ENCODE measurements around the gene MAP3K7. TPM values are rescaled to one million over a fixed set of nuclear protein-coding genes. Genes with fewer than 3 reads are reported as not detected.

The MAP3K7 gene
- total RNA-seq, 3 donors from 2014 or later (not counting 1 experiment from before 2014, with no cell fraction given): 17.5 to 30.2 (median 27.5) TPM

DNA sequence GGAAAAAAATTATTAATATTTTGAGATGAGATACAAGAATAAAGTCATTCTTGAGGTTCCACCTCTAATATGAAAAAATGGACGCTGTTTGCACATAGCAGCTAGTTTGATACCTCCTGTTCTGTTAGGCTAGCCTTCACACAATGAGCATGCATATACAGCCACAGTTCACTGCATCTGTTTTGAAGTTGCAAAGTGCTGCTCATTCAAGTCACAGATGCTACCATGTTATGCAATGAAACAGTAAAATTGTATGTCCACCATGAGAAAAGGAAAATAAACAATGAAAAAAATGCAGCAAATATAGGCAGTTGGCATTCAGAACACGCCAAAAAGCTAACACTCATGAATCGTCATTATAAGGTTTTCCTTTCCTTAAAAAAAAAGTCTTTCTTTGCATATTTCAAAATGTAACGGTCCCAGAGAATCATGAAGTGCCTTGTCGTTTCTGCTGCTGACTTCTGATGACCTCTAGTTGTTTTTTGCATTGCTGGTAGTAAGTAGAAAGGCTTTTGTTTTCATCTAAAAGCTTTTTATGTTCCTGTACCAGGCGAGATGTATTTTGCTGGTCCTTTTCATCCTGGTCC is 70.7 kb downstream of the MAP3K7 start:
- H3K4me1 Mint-ChIP-seq: no peaks in the 10 kb centered on the region
- H3K27ac Mint-ChIP-seq: no peak overlapping the region
- Histone ChIP-seq H3K9me3 (ENCODE audit: control insufficient read depth, insufficient read depth, low read length) (no peaks in the 10 kb centered on the region), H3K36me3 (ENCODE audit: control insufficient read depth, insufficient read depth, low read length) (peaks cover 67% of the 10 kb centered on the region), H3K27ac (ENCODE audit: low read length) (no peak overlapping the region), H3K27me3 (ENCODE audit: control insufficient read depth, insufficient read depth, low read length) (no peaks in the 10 kb centered on the region), H3K4me1 (ENCODE audit: control insufficient read depth, insufficient read depth, low read length) (no peaks in the 10 kb centered on the region), H3K4me3 (ENCODE audit: low read length) (no peak overlapping the region)
- intact Hi-C loops (cut with micrococcal nuclease): no loop called here
- WGBS (ENCODE audit: insufficient coverage): 98% methylated on average over 5 of the region's 6 CpGs
- no peak for ATAC-seq
- no peaks in the 10 kb centered on the region for H3K9me3 Mint-ChIP-seq
- TF ChIP-seq, protein P1, sequence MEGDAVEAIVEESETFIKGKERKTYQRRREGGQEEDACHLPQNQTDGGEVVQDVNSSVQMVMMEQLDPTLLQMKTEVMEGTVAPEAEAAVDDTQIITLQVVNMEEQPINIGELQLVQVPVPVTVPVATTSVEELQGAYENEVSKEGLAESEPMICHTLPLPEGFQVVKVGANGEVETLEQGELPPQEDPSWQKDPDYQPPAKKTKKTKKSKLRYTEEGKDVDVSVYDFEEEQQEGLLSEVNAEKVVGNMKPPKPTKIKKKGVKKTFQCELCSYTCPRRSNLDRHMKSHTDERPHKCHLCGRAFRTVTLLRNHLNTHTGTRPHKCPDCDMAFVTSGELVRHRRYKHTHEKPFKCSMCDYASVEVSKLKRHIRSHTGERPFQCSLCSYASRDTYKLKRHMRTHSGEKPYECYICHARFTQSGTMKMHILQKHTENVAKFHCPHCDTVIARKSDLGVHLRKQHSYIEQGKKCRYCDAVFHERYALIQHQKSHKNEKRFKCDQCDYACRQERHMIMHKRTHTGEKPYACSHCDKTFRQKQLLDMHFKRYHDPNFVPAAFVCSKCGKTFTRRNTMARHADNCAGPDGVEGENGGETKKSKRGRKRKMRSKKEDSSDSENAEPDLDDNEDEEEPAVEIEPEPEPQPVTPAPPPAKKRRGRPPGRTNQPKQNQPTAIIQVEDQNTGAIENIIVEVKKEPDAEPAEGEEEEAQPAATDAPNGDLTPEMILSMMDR (IDR thresholded peaks at IDR 0.05): no peak
- no peak for DNase-seq
- H3K4me3 Mint-ChIP-seq: no peak overlapping the region
- H3K36me3 Mint-ChIP-seq: peaks cover 15% of the 10 kb centered on the region
- H3K27me3 Mint-ChIP-seq (ENCODE audit: low read depth in 2 of 2): no peaks in the 10 kb centered on the region

DNA sequence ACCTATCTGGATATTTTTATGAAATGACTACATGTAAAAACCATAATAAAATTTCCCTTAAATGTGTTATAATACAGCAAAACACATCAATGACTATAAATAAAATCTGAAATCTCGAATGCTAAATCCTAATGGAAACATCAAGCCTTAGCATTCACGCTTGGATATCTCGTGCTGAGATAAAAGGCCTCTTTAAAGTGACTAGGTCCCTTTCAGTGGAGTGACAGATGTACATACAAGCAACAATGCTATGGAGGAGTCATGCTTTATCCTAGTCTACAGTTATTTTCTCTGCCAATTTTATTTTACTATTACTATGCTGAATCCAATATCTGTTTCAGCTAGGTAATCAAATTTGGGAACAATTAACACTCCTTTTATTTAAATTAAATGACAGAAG is 72.4 kb downstream of the MAP3K7 start:
- intact Hi-C loops (cut with micrococcal nuclease): no loop called here
- H3K9me3 Mint-ChIP-seq: no peaks in the 10 kb centered on the region
- no peaks in the 10 kb centered on the region for H3K4me1 Mint-ChIP-seq
- H3K9me3 ChIP-seq (ENCODE audit: control insufficient read depth, insufficient read depth, low read length): no peaks in the 10 kb centered on the region
- ATAC-seq (no peak), DNase-seq (no peak)
- H3K27me3 Mint-ChIP-seq (ENCODE audit: low read depth in 2 of 2): no peaks in the 10 kb centered on the region
- no peaks in the 10 kb centered on the region for H3K27me3 ChIP-seq (ENCODE audit: control insufficient read depth, insufficient read depth, low read length)
- H3K27ac ChIP-seq (ENCODE audit: low read length): no peak overlapping the region
- H3K4me3 ChIP-seq (ENCODE audit: low read length): no peak overlapping the region
- no peak overlapping the region for H3K4me3 Mint-ChIP-seq
- TF ChIP-seq, protein P1 (IDR thresholded peaks at IDR 0.05): no peak
- H3K36me3 ChIP-seq (ENCODE audit: control insufficient read depth, insufficient read depth, low read length): peaks cover 61% of the 10 kb centered on the region
- no peak overlapping the region for H3K27ac Mint-ChIP-seq
- no peaks in the 10 kb centered on the region for H3K4me1 ChIP-seq (ENCODE audit: control insufficient read depth, insufficient read depth, low read length)
- WGBS (ENCODE audit: insufficient coverage): 82% methylated on average over 3 of the region's 3 CpGs
- peaks cover 15% of the 10 kb centered on the region for H3K36me3 Mint-ChIP-seq

DNA sequence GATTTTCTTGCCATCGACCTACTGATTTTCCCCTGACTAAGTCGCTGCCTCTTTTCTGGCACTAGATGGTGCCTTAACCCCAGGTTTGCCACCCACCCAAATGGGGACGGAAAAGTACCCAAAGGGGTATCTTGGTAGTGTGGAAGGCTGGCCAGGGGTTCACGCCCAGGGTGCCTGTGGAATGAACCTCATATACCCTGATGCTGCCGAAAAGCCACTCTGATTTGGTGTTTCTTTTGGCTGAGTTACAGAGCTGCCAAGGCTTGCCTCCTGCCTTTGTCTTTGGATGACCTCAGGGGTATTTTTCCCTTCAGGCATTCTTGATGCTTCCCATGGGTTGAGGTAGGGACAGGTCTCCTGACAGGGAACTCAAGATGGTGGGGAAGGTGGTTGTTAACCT is 78.1 kb downstream of the MAP3K7 start:
- peaks cover 0 to 10% of the 10 kb centered on the region in 2 donors for H3K27me3 Mint-ChIP-seq (ENCODE audit: low read depth in 2 of 2)

More for the DNA sequence above, 78.1 kb downstream of the MAP3K7 start:
- Mint-ChIP-seq H3K36me3 (peaks cover 17% of the 10 kb centered on the region), H3K27ac (no peak overlapping the region), H3K4me3 (no peak overlapping the region), H3K4me1 (peaks cover 0 to 7% of the 10 kb centered on the region in 2 donors), H3K9me3 (peaks cover 3 to 6% of the 10 kb centered on the region in 2 donors)
- TF ChIP-seq, protein P1 (IDR thresholded peaks at IDR 0.05): no peak
- DNase-seq (no peak), ATAC-seq (no peak)
- Histone ChIP-seq H3K36me3 (ENCODE audit: control insufficient read depth, insufficient read depth, low read length) (peaks cover 11% of the 10 kb centered on the region), H3K4me1 (ENCODE audit: control insufficient read depth, insufficient read depth, low read length) (no peaks in the 10 kb centered on the region), H3K4me3 (ENCODE audit: low read length) (no peak overlapping the region), H3K27ac (ENCODE audit: low read length) (no peak overlapping the region), H3K9me3 (ENCODE audit: control insufficient read depth, insufficient read depth, low read length) (peaks cover 5% of the 10 kb centered on the region), H3K27me3 (ENCODE audit: control insufficient read depth, insufficient read depth, low read length) (no peaks in the 10 kb centered on the region)
- intact Hi-C loops (cut with micrococcal nuclease): no loop called here
- WGBS (ENCODE audit: insufficient coverage): 94% methylated on average over 5 of the region's 5 CpGs
